ENCODE results near the gene ZNF587. TPM values are rescaled to one million over a fixed set of nuclear protein-coding genes. Genes with fewer than 3 reads are reported as not detected.

Gene ZNF587
- total and polyA plus RNA-seq, 10 of the 15 experiments (the other 5 are each of a cell fraction or from before 2014, with no cell fraction given): 1.9 to 27.8 (median 13.5) TPM

GRCh38 chr19:57814505-57815246 lies 35.0 kb upstream of the ZNF587 start, which contains the start of gene ZNF552 (continued):
- TF ChIP-seq SREBF1 (IDR thresholded peaks at IDR 0.05; ENCODE audit: low read length) (no peak), FOXM1 (IDR thresholded peaks at IDR 0.05; ENCODE audit: low read depth, low read length) (no peak), POLR2AphosphoS2 (IDR thresholded peaks at IDR 0.05; ENCODE audit: low read depth, low read length) (peak; percentile 88), TCF7 (IDR thresholded peaks at IDR 0.05; ENCODE audit: borderline replicate concordance) (no peak), RELA (IDR thresholded peaks at IDR 0.05; ENCODE audit: borderline replicate concordance, partially characterized antibody) (peak; percentile 73), CUX1 (IDR thresholded peaks at IDR 0.05; ENCODE audit: insufficient replicate concordance, low read depth, low read length) (no peak), POLR2A (IDR thresholded peaks at IDR 0.05; ENCODE audit: low read depth, low read length) (peak; percentile 90), WRNIP1 (IDR thresholded peaks at IDR 0.05; ENCODE audit: borderline replicate concordance, low read depth, low read length) (no peak), RBBP5 (conservative IDR thresholded peaks at IDR 0.05) (no peak), RUNX3 (IDR thresholded peaks at IDR 0.05; ENCODE audit: low read length) (peak; percentile 11; the same call in 1 of the 2 replicates), ZNF687 (IDR thresholded peaks at IDR 0.05) (peak; percentile 57), POLR2AphosphoS5 (IDR thresholded peaks at IDR 0.05; ENCODE audit: low read length) (peak; percentile 85; the same call in 1 of the 2 replicates), BACH1 (IDR thresholded peaks at IDR 0.05; ENCODE audit: borderline replicate concordance) (peak; percentile 52; the same call in 1 of the 2 replicates)
- TF ChIP-seq, protein P1, sequence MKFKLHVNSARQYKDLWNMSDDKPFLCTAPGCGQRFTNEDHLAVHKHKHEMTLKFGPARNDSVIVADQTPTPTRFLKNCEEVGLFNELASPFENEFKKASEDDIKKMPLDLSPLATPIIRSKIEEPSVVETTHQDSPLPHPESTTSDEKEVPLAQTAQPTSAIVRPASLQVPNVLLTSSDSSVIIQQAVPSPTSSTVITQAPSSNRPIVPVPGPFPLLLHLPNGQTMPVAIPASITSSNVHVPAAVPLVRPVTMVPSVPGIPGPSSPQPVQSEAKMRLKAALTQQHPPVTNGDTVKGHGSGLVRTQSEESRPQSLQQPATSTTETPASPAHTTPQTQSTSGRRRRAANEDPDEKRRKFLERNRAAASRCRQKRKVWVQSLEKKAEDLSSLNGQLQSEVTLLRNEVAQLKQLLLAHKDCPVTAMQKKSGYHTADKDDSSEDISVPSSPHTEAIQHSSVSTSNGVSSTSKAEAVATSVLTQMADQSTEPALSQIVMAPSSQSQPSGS (IDR thresholded peaks at IDR 0.05; ENCODE audit: low read length): no peak
- TF ChIP-seq, protein P2, sequence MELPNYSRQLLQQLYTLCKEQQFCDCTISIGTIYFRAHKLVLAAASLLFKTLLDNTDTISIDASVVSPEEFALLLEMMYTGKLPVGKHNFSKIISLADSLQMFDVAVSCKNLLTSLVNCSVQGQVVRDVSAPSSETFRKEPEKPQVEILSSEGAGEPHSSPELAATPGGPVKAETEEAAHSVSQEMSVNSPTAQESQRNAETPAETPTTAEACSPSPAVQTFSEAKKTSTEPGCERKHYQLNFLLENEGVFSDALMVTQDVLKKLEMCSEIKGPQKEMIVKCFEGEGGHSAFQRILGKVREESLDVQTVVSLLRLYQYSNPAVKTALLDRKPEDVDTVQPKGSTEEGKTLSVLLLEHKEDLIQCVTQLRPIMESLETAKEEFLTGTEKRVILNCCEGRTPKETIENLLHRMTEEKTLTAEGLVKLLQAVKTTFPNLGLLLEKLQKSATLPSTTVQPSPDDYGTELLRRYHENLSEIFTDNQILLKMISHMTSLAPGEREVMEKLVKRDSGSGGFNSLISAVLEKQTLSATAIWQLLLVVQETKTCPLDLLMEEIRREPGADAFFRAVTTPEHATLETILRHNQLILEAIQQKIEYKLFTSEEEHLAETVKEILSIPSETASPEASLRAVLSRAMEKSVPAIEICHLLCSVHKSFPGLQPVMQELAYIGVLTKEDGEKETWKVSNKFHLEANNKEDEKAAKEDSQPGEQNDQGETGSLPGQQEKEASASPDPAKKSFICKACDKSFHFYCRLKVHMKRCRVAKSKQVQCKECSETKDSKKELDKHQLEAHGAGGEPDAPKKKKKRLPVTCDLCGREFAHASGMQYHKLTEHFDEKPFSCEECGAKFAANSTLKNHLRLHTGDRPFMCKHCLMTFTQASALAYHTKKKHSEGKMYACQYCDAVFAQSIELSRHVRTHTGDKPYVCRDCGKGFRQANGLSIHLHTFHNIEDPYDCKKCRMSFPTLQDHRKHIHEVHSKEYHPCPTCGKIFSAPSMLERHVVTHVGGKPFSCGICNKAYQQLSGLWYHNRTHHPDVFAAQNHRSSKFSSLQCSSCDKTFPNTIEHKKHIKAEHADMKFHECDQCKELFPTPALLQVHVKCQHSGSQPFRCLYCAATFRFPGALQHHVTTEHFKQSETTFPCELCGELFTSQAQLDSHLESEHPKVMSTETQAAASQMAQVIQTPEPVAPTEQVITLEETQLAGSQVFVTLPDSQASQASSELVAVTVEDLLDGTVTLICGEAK (IDR thresholded peaks at IDR 0.05; ENCODE audit: borderline replicate concordance): peak; percentile 85

Measured in GM12878 (cell line).